ENCODE measurements around the gene TBC1D22A. TPM values are rescaled to one million over a fixed set of nuclear protein-coding genes. Genes with fewer than 3 reads are reported as not detected.

TBC1D22A gene
- total RNA-seq, 1 experiment from 2014 or later: 7.2 TPM

- no peak for DNase-seq (ENCODE audit: low read depth)
These were observed 268.6 kb downstream of the TBC1D22A start for GRCh38 chr22:47030881-47031627.

- no peak for DNase-seq (ENCODE audit: low read depth)
These were observed 269.1 kb downstream of the TBC1D22A start for GRCh38 chr22:47031628-47031915.

- no peak for DNase-seq (ENCODE audit: low read depth)
These were observed 269.9 kb downstream of the TBC1D22A start for GRCh38 chr22:47032091-47032943.

- DNase-seq (ENCODE audit: low read depth): no peak
These were observed 270.7 kb downstream of the TBC1D22A start for GRCh38 chr22:47032956-47033647.

- no peak for DNase-seq (ENCODE audit: low read depth)
These were observed 271.2 kb downstream of the TBC1D22A start for GRCh38 chr22:47033648-47034000.

- no peak for DNase-seq (ENCODE audit: low read depth)
These were observed 271.8 kb downstream of the TBC1D22A start for GRCh38 chr22:47034076-47034808.

- no peak for DNase-seq (ENCODE audit: low read depth)
These were observed 272.5 kb downstream of the TBC1D22A start for GRCh38 chr22:47034905-47035419.

- no peak for DNase-seq (ENCODE audit: low read depth)
These were observed 273.0 kb downstream of the TBC1D22A start for GRCh38 chr22:47035425-47035881.

GRCh38 chr22:47036352-47036751, 273.9 kb downstream of the TBC1D22A start:
- no peak for DNase-seq (ENCODE audit: low read depth)

- DNase-seq (ENCODE audit: low read depth): no peak
These were observed 274.6 kb downstream of the TBC1D22A start for GRCh38 chr22:47036936-47037485.

GRCh38 chr22:47038206-47038835, 275.9 kb downstream of the TBC1D22A start:
- DNase-seq (ENCODE audit: low read depth): no peak

GRCh38 chr22:47039356-47039755, 276.9 kb downstream of the TBC1D22A start:
- DNase-seq (ENCODE audit: low read depth): no peak

GRCh38 chr22:47040486-47041270, 278.2 kb downstream of the TBC1D22A start:
- no peak for DNase-seq (ENCODE audit: low read depth)

GRCh38 chr22:47041271-47042115, 279.0 kb downstream of the TBC1D22A start:
- no peak for DNase-seq (ENCODE audit: low read depth)

GRCh38 chr22:47042116-47042825, 279.8 kb downstream of the TBC1D22A start:
- no peak for DNase-seq (ENCODE audit: low read depth)

GRCh38 chr22:47042861-47043496, 280.5 kb downstream of the TBC1D22A start:
- DNase-seq (ENCODE audit: low read depth): no peak

- DNase-seq (ENCODE audit: low read depth): peak; percentile 39
These were observed 281.6 kb downstream of the TBC1D22A start for GRCh38 chr22:47043835-47044721.

All from RPMI7951 (cell line).